ENCODE results near the gene ANTKMT. TPM values are rescaled to one million over a fixed set of nuclear protein-coding genes. Genes with fewer than 3 reads are reported as not detected.

ANTKMT gene
- total and polyA plus RNA-seq, 2 of the 8 experiments (the other 6 are each of a cell fraction or from before 2014, with no cell fraction given): 26.5 to 26.6 TPM

GRCh38 chr16:700684-701584 lies 20.0 kb upstream of the ANTKMT start (continued):
- 0 out of 2 replicates have a peak, but pooled peaks have one; percentile 31 for TF ChIP-seq EGR1 (IDR thresholded peaks at IDR 0.05; ENCODE audit: borderline replicate concordance, low read depth, low read length)
- no peak for TF ChIP-seq SP4 (IDR thresholded peaks at IDR 0.05; ENCODE audit: low read length)
- TF ChIP-seq TCF12 (IDR thresholded peaks at IDR 0.05; ENCODE audit: low read depth, low read length): no peak
- TF ChIP-seq ASH2L (IDR thresholded peaks at IDR 0.05; ENCODE audit: low read length): peak; percentile 21
- TF ChIP-seq RAD21 (IDR thresholded peaks at IDR 0.05 in 1 of 2, conservative IDR thresholded peaks at IDR 0.05 in 1 of 2; ENCODE audit: low read depth in 2 of 2, low read length in 2 of 2): peak in 1 of 2 experiments; percentile 1; a peak in 1 of 4 replicates
- no peak for TF ChIP-seq MAFK (IDR thresholded peaks at IDR 0.05; ENCODE audit: low read depth, low read length)
- no peak for TF ChIP-seq GTF2F1 (IDR thresholded peaks at IDR 0.05; ENCODE audit: borderline replicate concordance, low read depth, low read length)
- no peak for TF ChIP-seq RNF2 (IDR thresholded peaks at IDR 0.05; ENCODE audit: borderline replicate concordance, low read depth, low read length, missing control alignments, poor library complexity, severe bottlenecking)
- peak; percentile 82; the same call in 1 of the 2 replicates for TF ChIP-seq GABPA (IDR thresholded peaks at IDR 0.05; ENCODE audit: borderline replicate concordance, insufficient read depth, low read length)
- TF ChIP-seq CBX5 (IDR thresholded peaks at IDR 0.05; ENCODE audit: low read depth, low read length): no peak
- peak; percentile 56 for TF ChIP-seq EZH2 (IDR thresholded peaks at IDR 0.05; ENCODE audit: low read depth, low read length, severe bottlenecking)
- peak; percentile 32 for TF ChIP-seq TAF7 (optimal IDR thresholded peaks at IDR 0.05; ENCODE audit: borderline replicate concordance, low read depth, low read length)
- TF ChIP-seq E2F6 (IDR thresholded peaks at IDR 0.05): peak; percentile 44; the same call in 1 of the 2 replicates
- no peak for TF ChIP-seq TAF1 (IDR thresholded peaks at IDR 0.05; ENCODE audit: low read depth, low read length)
- no peak for TF ChIP-seq CHD1 (IDR thresholded peaks at IDR 0.05; ENCODE audit: low read depth, low read length)
- no peak for TF ChIP-seq CBX8 (IDR thresholded peaks at IDR 0.05; ENCODE audit: borderline replicate concordance, low read depth, low read length)
- no peak for TF ChIP-seq EP300 (IDR thresholded peaks at IDR 0.05; ENCODE audit: borderline replicate concordance in 1 of 2, low read depth in 2 of 2, low read length in 2 of 2)
- no peak for TF ChIP-seq KDM4A (IDR thresholded peaks at IDR 0.05; ENCODE audit: low read depth, low read length, severe bottlenecking)
- no peak for TF ChIP-seq NANOG (IDR thresholded peaks at IDR 0.05; ENCODE audit: insufficient read depth, low read depth, low read length, poor library complexity, severe bottlenecking)
